Adrenal gland (tissue), 5 donors: Measurements from ENCODE around the gene SAA4.
A peak's percentile ranks its signal among the peaks of the same experiment; 100 is the strongest.

Experiments
- POLR2A ChIP-seq, 2 donors: fragments of 450-650 bp; IDR thresholded peaks; one replicate each; pipeline ENCODE4 v1.6.1; 2017; ENCODE audit warnings: antibody characterized with exemption in 2 of 2, mild to moderate bottlenecking in 2 of 2, moderate library complexity in 1 of 2
- TF ChIP-seq, protein P1 (sequence below), 6 experiments: fragments of 450-650 bp in 4 of 6; fragments of 200-600 bp in 2 of 6; sonication (generic) in 1 of 6; IDR thresholded peaks; 1 replicate in 5 of 6; 2 replicates in 1 of 6; pipeline versions ENCODE4 v1.5.1 to v1.8.0; 2016 to 2021; ENCODE audit warnings: antibody characterized with exemption in 6 of 6, mild to moderate bottlenecking in 2 of 6, moderate library complexity in 1 of 6
- donor health status: DM: no; HTN: no; CAD: no.

DNA sequence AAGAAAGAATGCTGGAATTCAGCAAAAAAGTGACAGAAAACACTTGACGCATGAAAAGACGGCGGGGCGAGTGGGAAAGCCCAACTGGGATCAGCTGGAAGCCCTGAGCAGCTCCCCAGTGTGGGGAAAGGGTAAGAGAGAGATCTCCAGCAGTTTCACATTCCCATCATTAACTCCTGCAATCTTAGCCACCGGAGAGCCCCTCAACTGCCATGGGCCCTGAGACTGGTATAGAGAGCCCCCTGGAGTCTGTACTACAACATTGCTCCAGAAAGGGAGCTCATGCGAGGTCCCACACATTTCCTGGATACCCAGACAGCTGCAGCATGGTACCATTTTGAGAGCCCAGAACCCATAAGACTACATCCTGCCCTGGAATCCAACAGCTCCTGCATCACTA lies 32.9 kb downstream of the SAA4 start:
- TF ChIP-seq, protein P1, sequence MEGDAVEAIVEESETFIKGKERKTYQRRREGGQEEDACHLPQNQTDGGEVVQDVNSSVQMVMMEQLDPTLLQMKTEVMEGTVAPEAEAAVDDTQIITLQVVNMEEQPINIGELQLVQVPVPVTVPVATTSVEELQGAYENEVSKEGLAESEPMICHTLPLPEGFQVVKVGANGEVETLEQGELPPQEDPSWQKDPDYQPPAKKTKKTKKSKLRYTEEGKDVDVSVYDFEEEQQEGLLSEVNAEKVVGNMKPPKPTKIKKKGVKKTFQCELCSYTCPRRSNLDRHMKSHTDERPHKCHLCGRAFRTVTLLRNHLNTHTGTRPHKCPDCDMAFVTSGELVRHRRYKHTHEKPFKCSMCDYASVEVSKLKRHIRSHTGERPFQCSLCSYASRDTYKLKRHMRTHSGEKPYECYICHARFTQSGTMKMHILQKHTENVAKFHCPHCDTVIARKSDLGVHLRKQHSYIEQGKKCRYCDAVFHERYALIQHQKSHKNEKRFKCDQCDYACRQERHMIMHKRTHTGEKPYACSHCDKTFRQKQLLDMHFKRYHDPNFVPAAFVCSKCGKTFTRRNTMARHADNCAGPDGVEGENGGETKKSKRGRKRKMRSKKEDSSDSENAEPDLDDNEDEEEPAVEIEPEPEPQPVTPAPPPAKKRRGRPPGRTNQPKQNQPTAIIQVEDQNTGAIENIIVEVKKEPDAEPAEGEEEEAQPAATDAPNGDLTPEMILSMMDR (IDR thresholded peaks at IDR 0.05), result peak in 4 of 6 experiments; percentile 15 to 46 (median 32)
- no peak for TF ChIP-seq POLR2A (IDR thresholded peaks at IDR 0.05)
